IMR-90 (cell line): ENCODE results near the gene PLXNB1. TPM values are rescaled to one million over a fixed set of nuclear protein-coding genes. Genes with fewer than 3 reads are reported as not detected.
A peak's percentile ranks its signal among the peaks of the same experiment; 100 is the strongest.

ENCODE experiments used
- ATAC-seq: fragments of 200-7000 bp; cut with Tn5 transposase; 2 replicates; pipeline ENCODE4 v1.9.1; 2020; ENCODE audit warnings: low read depth, mild to moderate bottlenecking, moderate library complexity
- BruUV-seq: library from RNA; stranded (reverse); fragments of 400-500 nt; replicated peaks from 2 replicates; lab custom pipeline; 2021; lab: Mats Ljungman, UMichigan
- CTCF ChIA-PET: fragments of 300-600 bp; formaldehyde crosslinking; extraction: SDS; loops from one replicate; lab custom pipeline; 2021; ENCODE audit warnings: antibody characterized with exemption; lab: Yijun Ruan, JAX
- POLR2A ChIA-PET: fragments of 300-600 bp; sonication (Branson Sonifier 250); formaldehyde crosslinking; loops from one replicate; lab custom pipeline; 2022; ENCODE audit warnings: antibody characterized with exemption; ENCODE audit not compliant: unreplicated experiment; lab: Charles Lee
- DNase-seq: peaks from one replicate; pipeline ENCODE4 v3.0.0; 2013
- H2AFZ ChIP-seq: replicated peaks from 2 replicates; pipeline ENCODE3; 2013; ENCODE audit warnings: low read length, mild to moderate bottlenecking; ENCODE audit not compliant: poor library complexity
- H2AK5ac ChIP-seq: 2 replicates; pipeline ENCODE4 v1.6.1; 2013; ENCODE audit warnings: low read depth, low read length, inconsistent platforms
- H2AK9ac ChIP-seq: replicated peaks from 2 replicates; pipeline ENCODE3; 2013; ENCODE audit warnings: mild to moderate bottlenecking, low read depth, low read length, moderate library complexity; ENCODE audit not compliant: poor library complexity
- H2BK120ac ChIP-seq: 2 replicates; pipeline ENCODE4 v1.6.1; 2013; ENCODE audit warnings: low read depth, low read length, inconsistent platforms
- H2BK15ac ChIP-seq: 3 replicates; pipeline ENCODE4 v1.6.1; 2013; ENCODE audit warnings: low read depth, low read length, inconsistent platforms
- H2BK20ac ChIP-seq: 2 replicates; pipeline ENCODE4 v1.6.1; 2013; ENCODE audit warnings: low read depth, mild to moderate bottlenecking, inconsistent platforms, low read length, moderate library complexity
- H2BK5ac ChIP-seq: 2 replicates; pipeline ENCODE4 v1.6.1; 2013; ENCODE audit warnings: mild to moderate bottlenecking, low read depth, low read length, inconsistent platforms; ENCODE audit not compliant: poor library complexity, severe bottlenecking
- H3K14ac ChIP-seq: replicated peaks from 2 replicates; pipeline ENCODE4 v1.6.1; 2013; ENCODE audit warnings: low read depth, low read length, inconsistent platforms
- H3K18ac ChIP-seq: 2 replicates; pipeline ENCODE4 v1.6.1; 2013; ENCODE audit warnings: low read depth, low read length, control low read depth
- H3K23ac ChIP-seq: 2 replicates; pipeline ENCODE4 v1.6.1; 2013; ENCODE audit warnings: low read depth, low read length, inconsistent platforms
- H3K27ac ChIP-seq: 2 replicates; pipeline ENCODE4 v1.5.1; 2013; ENCODE audit warnings: mild to moderate bottlenecking, control low read depth, low read length; ENCODE audit not compliant: insufficient read depth
- H3K27me3 ChIP-seq: 2 replicates; pipeline ENCODE4 v1.6.1; 2013; ENCODE audit warnings: low read length; ENCODE audit not compliant: control insufficient read depth, insufficient read depth
- H3K36me3 ChIP-seq: 2 replicates; pipeline ENCODE4 v1.6.1; 2013; ENCODE audit warnings: low read length, mixed read lengths; ENCODE audit not compliant: control insufficient read depth, insufficient read depth
- H3K4ac ChIP-seq: 2 replicates; pipeline ENCODE4 v1.6.1; 2013; ENCODE audit warnings: low read depth, low read length, inconsistent platforms
- H3K4me1 ChIP-seq: 2 replicates; pipeline ENCODE4 v1.6.1; 2013; ENCODE audit warnings: low read length, mixed read lengths; ENCODE audit not compliant: control insufficient read depth, insufficient read depth
- H3K4me2 ChIP-seq: 2 replicates; pipeline ENCODE4 v1.6.1; 2013; ENCODE audit warnings: low read depth, mild to moderate bottlenecking, control low read depth, low read length, moderate library complexity
- H3K4me3 ChIP-seq: 2 replicates; pipeline ENCODE4 v1.5.1; 2013; ENCODE audit warnings: low read depth, mild to moderate bottlenecking, control low read depth, low read length, moderate library complexity; ENCODE audit not compliant: insufficient read depth
- H3K56ac ChIP-seq: 2 replicates; pipeline ENCODE4 v1.6.1; 2013; ENCODE audit warnings: low read length, inconsistent platforms; ENCODE audit not compliant: insufficient read depth; ENCODE audit errors: extremely low read depth
- H3K79me1 ChIP-seq, 2 experiments: 2 replicates each; pipeline ENCODE4 v1.6.1; 2013; ENCODE audit warnings: low read length in 2 of 2, inconsistent platforms in 1 of 2, low read depth in 1 of 2
- H3K9ac ChIP-seq: 2 replicates; pipeline ENCODE4 v1.6.1; 2013; ENCODE audit warnings: low read depth, low read length, control low read depth
- H3K9me1 ChIP-seq: 2 replicates; pipeline ENCODE4 v1.6.1; 2013; ENCODE audit warnings: low read length, inconsistent platforms; ENCODE audit not compliant: insufficient read depth
- H3K9me3 ChIP-seq: 2 replicates; pipeline ENCODE4 v1.6.1; 2013; ENCODE audit warnings: low read length; ENCODE audit not compliant: control insufficient read depth, insufficient read depth
- H4K20me1 ChIP-seq: 2 replicates; pipeline ENCODE4 v1.6.1; 2013; ENCODE audit warnings: low read length, inconsistent platforms; ENCODE audit not compliant: insufficient read depth
- H4K5ac ChIP-seq: 2 replicates; pipeline ENCODE4 v1.6.1; 2013; ENCODE audit warnings: mild to moderate bottlenecking, low read depth, low read length, control low read depth
- H4K8ac ChIP-seq, 2 experiments: 2 replicates each; pipeline ENCODE4 v1.6.1; 2013; ENCODE audit warnings: low read depth in 2 of 2, low read length in 2 of 2, control low read depth in 1 of 2, inconsistent platforms in 1 of 2
- H4K91ac ChIP-seq: 2 replicates; pipeline ENCODE4 v1.6.1; 2013; ENCODE audit warnings: low read depth, low read length, inconsistent platforms; ENCODE audit not compliant: insufficient read depth
- BHLHE40 ChIP-seq: fragments of 150-350 bp; IDR thresholded peaks from 2 replicates; pipeline ENCODE4 v1.6.1; 2016; ENCODE audit warnings: mild to moderate bottlenecking, low read depth, low read length
- CHD1 ChIP-seq: IDR thresholded peaks from 2 replicates; pipeline ENCODE4 v1.6.1; 2012; ENCODE audit warnings: low read depth, low read length, improper control_type of control experiment
- FOS ChIP-seq: fragments of 150-350 bp; IDR thresholded peaks from 2 replicates; pipeline ENCODE4 v1.6.1; 2016; ENCODE audit warnings: low read depth, low read length
- MAFK ChIP-seq: IDR thresholded peaks from 2 replicates; pipeline ENCODE4 v1.6.1; 2012; ENCODE audit warnings: low read depth, low read length, improper control_type of control experiment
- MAZ ChIP-seq: IDR thresholded peaks from 2 replicates; pipeline ENCODE4 v1.6.1; 2012; ENCODE audit warnings: low read depth, mild to moderate bottlenecking, low read length, improper control_type of control experiment, moderate library complexity, borderline replicate concordance
- MXI1 ChIP-seq: IDR thresholded peaks from 2 replicates; pipeline ENCODE4 v1.6.1; 2012; ENCODE audit warnings: low read depth, mild to moderate bottlenecking, low read length, moderate library complexity, borderline replicate concordance
- POLR2A ChIP-seq: IDR thresholded peaks from 2 replicates; pipeline ENCODE4 v1.6.1; 2012; ENCODE audit warnings: mild to moderate bottlenecking, low read depth, low read length
- RFX5 ChIP-seq: IDR thresholded peaks from 2 replicates; pipeline ENCODE4 v1.8.0; 2012; ENCODE audit warnings: low read depth, mild to moderate bottlenecking, low read length, moderate library complexity
- WGBS, 2 experiments: methylation state at CpG; one replicate each; pipeline versions ENCODE4 v1.1.5 to v1.1.7; 2013; ENCODE audit warnings: missing lambda C conversion rate in 2 of 2; ENCODE audit not compliant: insufficient read length in 1 of 2; ENCODE audit errors: extremely low coverage in 2 of 2; 5-methylcytosine and 5-hydroxymethylcytosine counted together
- dilution Hi-C: fragments of 300-500 bp; cut with HindIII; formaldehyde crosslinking; loops from one replicate; pipeline ENCODE4 v1.14.3; 2018; ENCODE audit warnings: low sequenced_read_pairs; ENCODE audit not compliant: unreplicated experiment
- in situ Hi-C: fragments of 300-500 bp; cut with MboI; formaldehyde crosslinking; loops from 3 replicates; pipeline ENCODE4 v1.14.3; 2019; ENCODE audit warnings: low sequenced_read_pairs, inconsistent platforms, mixed read lengths
- intact Hi-C: fragments of 100-400 bp; cut with micrococcal nuclease; formaldehyde crosslinking; loops from 2 replicates; pipeline ENCODE4 v1.10.0; 2022
- polyA plus RNA-seq, 3 experiments: library from polyadenylated mRNA; depleted of rRNA; stranded (reverse); fragments of >200 nt; gene quantifications; 2 replicates each; pipeline ENCODE4 v1.2.3, GENCODE V29; 2012; ENCODE audit warnings: low replicate concordance in 1 of 3
- total RNA-seq: library from RNA; depleted of rRNA; stranded (reverse); fragments of >200 nt; gene quantifications from 2 replicates; pipeline ENCODE4 v1.2.3, GENCODE V29; 2012
- TF ChIP-seq, protein P1 (sequence below): fragments of 150-350 bp; IDR thresholded peaks from 2 replicates; pipeline ENCODE4 v1.6.1; 2016; ENCODE audit warnings: low read depth, mild to moderate bottlenecking, low read length, moderate library complexity, borderline replicate concordance
- TF ChIP-seq, protein P2 (sequence below): conservative IDR thresholded peaks from 2 replicates; pipeline ENCODE4 v1.5.1; 2012; ENCODE audit warnings: mild to moderate bottlenecking, low read depth, low read length, improper control_type of control experiment

Gene PLXNB1
- total and polyA plus RNA-seq, 2 of the 4 experiments (the other 2 are of a cell fraction) = 5.2 to 25.3 TPM

DNA sequence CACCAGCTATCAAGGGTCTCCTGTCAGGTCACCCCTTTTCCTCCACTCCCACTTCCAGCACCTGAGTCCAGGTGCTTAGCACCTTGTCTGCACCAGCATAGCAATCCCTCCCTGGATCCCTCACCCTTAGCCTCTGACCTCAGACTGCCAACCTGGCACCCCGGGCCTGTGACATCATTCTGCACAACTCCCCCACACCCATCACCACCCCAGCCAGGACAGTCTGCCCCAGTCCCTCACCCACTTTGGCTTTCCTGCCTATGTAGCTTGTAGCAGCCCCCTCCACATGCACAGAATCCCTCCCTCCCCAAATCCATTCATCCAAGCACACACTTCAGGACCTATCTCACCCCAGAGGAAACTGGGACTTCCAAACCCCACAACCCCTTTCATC, 819 bp upstream of the PLXNB1 start:
- Histone ChIP-seq H2BK5ac (no peak overlapping the region), H3K9ac (no peak overlapping the region), H3K56ac (no peak overlapping the region), H2AK9ac (peak overlapping the region; percentile 98), H3K18ac (no peak overlapping the region), H3K27me3 (no peaks in the 10 kb centered on the region), H2BK15ac (no peak overlapping the region), H4K5ac (no peak overlapping the region), H2BK120ac (no peak overlapping the region), H3K4me2 (no peak overlapping the region), H3K9me1 (peaks cover 13% of the 10 kb centered on the region), H3K14ac (no peak overlapping the region), H2BK20ac (no peak overlapping the region), H2AFZ (no peak overlapping the region), H3K36me3 (peaks cover 18% of the 10 kb centered on the region), H3K4ac (peak overlapping the region; percentile 70), H4K8ac (no peak overlapping the region), H3K4me3 (no peak overlapping the region), H3K23ac (no peak overlapping the region; the same call in 1 of the 2 replicates), H2AK5ac (peak overlapping the region; percentile 20; the same call in 1 of the 2 replicates), H3K9me3 (no peaks in the 10 kb centered on the region), H3K27ac (no peak overlapping the region), H4K91ac (no peak overlapping the region), H3K79me1 (peaks cover 16 to 48% of the 10 kb centered on the region in 2 experiments; a peak in 3 of 4 replicates), H4K20me1 (peaks cover 19% of the 10 kb centered on the region), H3K4me1 (peaks cover 21% of the 10 kb centered on the region; the same call in 1 of the 2 replicates)
- DNase-seq = no peak
- in situ Hi-C loops = no loop called here
- intact Hi-C loops = no loop called here
- BruUV-seq = no TSS peak
- ChIA-PET CTCF (no interaction called here), POLR2A (no interaction called here)
- TF ChIP-seq CHD1 (no peak), MXI1 (no peak), BHLHE40 (no peak), POLR2A (no peak), FOS (no peak), RFX5 (no peak), MAZ (no peak), MAFK (no peak)
- TF ChIP-seq, protein P1, sequence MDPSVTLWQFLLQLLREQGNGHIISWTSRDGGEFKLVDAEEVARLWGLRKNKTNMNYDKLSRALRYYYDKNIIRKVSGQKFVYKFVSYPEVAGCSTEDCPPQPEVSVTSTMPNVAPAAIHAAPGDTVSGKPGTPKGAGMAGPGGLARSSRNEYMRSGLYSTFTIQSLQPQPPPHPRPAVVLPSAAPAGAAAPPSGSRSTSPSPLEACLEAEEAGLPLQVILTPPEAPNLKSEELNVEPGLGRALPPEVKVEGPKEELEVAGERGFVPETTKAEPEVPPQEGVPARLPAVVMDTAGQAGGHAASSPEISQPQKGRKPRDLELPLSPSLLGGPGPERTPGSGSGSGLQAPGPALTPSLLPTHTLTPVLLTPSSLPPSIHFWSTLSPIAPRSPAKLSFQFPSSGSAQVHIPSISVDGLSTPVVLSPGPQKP = no peak
- TF ChIP-seq, protein P2, sequence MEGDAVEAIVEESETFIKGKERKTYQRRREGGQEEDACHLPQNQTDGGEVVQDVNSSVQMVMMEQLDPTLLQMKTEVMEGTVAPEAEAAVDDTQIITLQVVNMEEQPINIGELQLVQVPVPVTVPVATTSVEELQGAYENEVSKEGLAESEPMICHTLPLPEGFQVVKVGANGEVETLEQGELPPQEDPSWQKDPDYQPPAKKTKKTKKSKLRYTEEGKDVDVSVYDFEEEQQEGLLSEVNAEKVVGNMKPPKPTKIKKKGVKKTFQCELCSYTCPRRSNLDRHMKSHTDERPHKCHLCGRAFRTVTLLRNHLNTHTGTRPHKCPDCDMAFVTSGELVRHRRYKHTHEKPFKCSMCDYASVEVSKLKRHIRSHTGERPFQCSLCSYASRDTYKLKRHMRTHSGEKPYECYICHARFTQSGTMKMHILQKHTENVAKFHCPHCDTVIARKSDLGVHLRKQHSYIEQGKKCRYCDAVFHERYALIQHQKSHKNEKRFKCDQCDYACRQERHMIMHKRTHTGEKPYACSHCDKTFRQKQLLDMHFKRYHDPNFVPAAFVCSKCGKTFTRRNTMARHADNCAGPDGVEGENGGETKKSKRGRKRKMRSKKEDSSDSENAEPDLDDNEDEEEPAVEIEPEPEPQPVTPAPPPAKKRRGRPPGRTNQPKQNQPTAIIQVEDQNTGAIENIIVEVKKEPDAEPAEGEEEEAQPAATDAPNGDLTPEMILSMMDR = no peak
- WGBS, 2 experiments = 100% methylated on average over 1 of the region's 1 CpG; no CpG with 5 or more reads in 1 of the 2 experiments
- no peak for ATAC-seq
- dilution Hi-C loops = no loop called here
